GM21447 (cell line): ENCODE data around the gene CNRIP1.
"Not testable (repeated sequence)": the region's sequence is repeated elsewhere in the genome, so short reads cannot be mapped to it uniquely, and the experiment has no call there.

ENCODE experiments used
- ATAC-seq: cut with Tn5 transposase; IDR thresholded peaks from one replicate; pipeline ENCODE4 v1.9.1; 2021; ENCODE audit not compliant: unreplicated experiment

Gene CNRIP1

DNA sequence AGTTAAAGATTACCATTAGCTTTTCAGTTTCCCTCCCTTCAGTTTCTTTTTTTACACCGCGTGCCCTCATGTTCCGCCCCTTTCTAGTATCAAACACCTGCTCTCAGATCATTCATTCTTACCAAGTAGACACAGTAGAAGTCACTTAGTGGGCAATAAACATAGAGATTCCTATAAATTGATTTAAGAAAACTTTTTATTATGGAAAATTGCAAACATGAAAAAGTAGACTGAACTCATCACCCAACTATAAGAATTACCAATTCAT is 21.2 kb upstream of the CNRIP1 start:
- ATAC-seq = no peak

DNA sequence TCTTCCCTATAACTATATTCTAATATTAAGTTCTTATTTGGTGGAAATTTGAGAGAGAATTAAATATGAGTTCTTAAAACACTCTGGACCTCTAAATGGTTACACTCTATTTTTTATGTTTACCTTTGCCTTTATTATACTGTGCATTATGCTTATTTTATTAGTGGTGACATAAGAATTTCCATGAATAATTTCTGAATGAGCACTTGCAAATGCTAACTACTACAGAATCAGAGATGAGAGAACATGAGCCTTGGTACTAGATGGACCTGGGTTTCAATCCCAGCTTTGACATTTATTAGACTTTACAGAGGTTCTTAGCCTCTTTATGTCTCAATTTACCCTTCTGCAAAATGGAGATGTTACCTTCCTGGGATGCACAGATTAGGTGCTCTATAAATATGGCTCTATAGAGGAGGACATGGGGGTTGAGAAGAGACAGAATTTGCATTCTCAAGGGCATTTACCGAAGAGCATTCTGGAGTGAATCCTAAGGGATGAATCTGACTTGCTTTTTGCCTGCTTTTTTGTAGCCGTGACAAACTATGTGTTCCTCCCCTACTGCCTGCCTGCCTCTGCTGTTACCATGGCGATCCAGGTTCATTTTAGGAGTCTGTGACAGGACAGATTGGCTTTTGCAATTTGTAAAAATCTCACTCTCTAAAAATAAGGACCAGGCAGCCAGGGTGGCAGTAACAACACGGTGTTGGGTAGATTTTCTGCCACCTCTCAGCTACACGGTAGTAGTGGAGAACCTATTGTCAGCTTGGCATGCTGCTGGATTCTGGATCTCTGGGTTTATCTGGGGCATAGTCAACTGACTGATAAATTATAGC is 20.7 kb upstream of the CNRIP1 start:
- ATAC-seq = no peak

DNA sequence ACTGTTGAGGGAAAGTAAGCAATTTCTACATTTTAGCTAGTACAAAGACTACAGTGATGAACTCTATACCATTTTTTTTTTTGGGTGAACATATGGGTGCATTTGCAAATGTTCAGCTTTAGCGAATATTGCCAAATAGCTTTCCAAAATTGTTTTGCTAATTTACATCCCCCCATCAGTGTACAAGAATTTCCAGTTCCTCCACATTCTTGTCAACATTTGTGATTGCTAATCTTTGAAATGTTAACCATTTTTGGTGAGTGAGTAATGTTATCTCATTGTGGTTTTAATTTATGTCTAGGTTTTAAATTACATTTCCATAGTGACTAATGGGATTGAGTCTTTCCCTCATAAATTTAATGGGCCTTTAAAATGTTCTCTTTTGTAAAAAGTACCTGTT is 16.4 kb upstream of the CNRIP1 start:
- no peak for ATAC-seq

DNA sequence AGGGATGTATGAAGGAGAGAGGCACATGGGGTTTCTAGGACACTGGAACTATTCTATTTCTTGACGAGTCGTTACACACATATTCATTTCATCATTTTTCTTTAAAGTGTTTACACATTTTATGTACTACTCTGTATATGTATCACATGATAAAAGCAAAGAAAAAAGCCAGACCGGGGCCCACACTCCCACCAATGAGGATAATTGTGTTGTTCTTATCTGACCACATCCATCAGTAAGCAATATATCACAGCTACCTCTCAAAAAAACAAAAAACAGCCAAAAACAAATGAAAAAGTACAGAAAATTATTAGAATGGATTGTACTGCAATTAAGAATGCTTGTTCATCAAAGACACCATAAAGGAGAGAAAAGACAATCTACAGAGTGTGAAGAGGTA is 14.2 kb upstream of the CNRIP1 start:
- no peak for ATAC-seq

DNA sequence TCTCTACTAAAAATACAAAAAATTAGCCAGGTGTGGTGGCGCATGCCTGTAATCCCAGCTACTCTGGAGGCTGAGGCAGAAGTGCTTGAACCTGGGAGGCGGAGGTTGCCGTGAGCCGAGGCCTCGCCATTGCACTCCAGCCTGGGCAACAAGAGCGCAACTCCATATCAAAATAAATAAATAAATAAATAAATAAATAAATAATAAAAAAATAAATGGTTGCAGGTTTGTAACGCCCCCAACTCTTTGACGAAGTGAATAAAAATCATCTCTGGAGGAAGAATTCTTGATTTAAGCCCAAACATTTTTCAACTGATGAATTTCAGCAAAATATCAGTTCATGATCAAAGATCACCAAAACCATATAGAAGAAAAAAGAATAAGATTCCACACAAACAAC is 13.3 kb upstream of the CNRIP1 start:
- no peak for ATAC-seq

DNA sequence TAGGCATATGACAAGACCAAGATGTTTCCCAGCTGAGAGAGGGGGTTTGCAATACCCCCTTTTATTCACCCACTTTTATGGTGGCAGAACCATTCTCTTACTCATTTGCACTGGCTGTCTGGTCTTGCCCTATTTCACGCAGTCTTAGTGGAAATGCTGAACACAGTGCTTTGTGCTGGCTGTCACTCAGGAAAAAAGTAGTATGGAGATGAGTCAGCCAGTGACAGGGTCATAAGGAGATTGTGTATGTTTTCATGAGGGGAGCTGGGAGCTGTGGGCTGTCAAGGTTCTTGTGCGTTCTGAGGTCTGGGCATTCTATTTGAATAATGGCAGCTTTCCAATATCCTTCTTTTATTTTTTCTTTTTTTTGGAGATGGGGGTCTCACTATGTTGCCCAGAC is 10.9 kb upstream of the CNRIP1 start:
- no peak for ATAC-seq

DNA sequence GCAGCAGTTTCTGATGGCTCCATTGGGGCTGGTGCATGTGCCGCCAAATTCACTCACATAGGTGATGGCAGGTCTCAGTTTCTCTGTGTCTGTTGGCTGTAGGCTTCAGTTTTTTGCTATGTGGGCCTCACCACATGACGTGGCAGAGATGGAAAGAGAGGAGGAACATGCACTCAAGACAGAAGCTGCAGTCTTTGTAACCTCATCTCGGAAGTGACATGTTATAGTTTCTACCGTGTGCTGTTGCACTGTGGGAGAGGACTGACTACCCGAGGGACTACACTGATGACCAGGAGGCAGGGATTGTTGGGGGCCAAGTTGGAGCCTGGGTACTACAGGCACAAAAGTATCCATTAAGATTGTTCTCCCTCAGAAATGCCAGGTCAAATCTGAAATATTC is 9.2 kb upstream of the CNRIP1 start:
- ATAC-seq = no peak

DNA sequence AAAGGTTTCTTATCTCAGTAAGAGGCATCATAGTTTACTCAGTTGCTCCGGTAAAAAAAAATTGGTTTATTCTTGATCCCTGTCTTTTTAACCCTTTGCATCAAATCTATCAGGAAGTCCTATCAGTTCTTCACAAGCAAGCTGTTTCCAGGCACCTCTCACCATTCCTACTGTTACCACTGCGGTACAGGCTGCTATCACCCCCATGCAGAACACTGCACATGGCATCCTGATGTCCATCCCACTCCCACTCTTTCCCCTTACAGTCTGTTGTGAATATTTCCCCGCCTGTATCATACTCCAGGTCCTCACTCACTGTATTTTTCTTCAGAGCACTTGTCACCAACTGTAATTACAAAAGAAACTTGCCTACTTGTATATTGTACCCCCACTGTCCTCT is 5.3 kb upstream of the CNRIP1 start:
- ATAC-seq = no peak

DNA sequence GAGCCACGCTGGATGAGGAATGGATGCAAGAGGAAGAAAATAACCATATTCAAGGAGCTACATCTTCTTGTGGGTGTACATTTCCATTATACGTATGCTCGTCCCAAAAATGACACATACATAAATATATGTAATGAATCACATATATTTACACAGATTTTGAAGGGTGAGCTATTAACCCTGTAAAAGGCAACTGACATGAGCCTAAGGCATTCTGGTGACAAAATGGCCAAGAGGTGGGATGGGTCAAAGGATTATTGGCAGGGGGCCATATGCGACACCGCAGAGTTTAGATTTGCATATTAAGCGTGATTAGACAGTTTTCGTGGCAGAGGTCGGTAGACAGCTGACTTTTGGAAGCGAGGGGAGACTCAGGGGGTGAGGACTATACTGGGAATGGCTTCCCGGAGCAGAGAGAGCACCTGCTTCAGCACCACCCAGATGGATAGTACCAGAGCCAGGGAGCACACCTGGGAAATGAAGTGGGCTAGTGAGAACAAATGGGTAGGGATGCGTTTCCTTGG is 431 bp upstream of the CNRIP1 start:
- ATAC-seq = no peak

DNA sequence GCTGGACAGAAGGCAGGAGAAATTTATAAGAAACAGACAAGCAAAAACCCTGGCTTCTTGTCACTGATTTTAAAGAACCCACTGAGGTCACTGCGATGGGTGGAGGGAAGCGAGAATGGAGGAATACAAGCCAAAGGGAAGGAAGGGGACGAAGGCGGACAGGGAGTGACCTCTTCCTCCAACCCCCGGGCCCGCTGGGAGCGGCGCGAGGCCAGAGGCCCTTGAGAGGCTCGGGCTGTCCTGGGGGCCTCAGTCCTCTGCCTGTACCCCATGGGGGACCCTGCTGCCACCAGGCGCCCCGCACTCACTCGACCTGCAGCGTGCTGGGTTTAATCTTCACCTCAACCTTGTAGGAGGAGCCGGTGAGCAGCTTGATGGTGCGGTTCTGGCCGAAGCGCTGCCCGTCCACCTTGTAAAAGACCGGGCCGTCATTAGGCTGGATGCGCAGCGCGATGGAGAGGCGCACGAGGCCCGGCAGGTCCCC is 793 bp downstream of the CNRIP1 start:
- no peak for ATAC-seq

DNA sequence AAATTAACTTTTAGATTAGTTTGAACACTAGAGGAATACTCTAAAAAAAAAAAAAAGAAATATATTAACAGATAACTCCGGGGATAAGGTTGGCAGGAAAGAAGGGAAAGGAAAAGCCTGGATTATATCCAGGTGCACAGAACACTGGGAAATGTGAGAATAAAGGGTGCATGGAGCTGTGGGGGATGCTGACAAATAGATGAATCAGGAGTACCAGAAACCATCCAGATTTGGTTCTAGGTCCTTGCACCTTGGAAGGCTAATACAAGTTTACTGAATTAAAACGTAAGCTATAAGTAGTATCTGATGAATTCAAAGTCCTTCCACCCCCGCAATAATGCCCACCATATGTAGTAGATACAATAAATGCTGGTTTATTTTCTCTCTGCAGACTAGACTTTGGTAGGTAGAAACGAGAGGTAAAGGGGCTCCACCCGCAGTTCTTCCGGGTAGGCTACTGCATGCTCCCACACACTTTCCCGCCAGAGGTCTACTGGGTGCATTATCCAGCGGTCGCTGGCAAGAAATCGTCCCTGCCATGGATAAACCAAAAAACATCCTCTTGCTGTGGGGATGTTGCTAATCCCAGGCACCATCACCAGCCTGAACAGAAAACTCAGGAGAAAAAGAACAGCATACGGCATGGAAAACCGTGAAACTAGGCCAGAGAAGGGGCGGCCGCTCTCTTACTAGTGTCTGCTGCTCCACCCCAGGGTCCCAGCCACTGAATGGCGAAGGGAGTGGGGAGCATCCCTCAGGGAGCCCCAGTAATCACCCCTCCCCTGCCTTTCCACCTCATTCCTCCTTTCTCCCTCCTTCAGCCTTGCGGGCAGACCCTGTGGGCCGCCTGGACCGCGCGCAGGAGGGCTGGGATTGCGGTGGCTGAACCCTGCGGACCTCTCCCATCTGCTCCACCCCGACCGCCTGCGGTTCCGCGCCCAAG is 1.5 kb downstream of the CNRIP1 start:
- no peak for ATAC-seq

DNA sequence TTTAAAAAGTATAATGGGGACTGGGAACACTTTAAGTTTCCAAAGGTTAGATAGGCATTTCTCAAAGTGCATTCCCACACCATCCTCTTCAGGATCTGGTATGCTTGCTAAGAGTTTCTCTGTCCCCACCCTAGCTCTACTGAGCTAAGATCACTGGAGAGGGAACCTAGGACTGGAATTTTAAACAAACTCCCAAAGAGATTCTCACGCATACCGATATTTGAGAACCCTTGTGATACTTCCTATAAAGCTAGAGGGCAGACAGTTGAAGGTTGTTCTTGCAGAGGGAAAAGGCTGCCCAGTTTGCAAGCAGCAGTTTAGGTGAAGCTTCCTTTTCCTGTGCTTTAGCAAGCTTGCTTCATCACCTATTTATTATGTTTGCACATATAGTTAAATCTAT is 3.6 kb downstream of the CNRIP1 start:
- ATAC-seq = no peak

DNA sequence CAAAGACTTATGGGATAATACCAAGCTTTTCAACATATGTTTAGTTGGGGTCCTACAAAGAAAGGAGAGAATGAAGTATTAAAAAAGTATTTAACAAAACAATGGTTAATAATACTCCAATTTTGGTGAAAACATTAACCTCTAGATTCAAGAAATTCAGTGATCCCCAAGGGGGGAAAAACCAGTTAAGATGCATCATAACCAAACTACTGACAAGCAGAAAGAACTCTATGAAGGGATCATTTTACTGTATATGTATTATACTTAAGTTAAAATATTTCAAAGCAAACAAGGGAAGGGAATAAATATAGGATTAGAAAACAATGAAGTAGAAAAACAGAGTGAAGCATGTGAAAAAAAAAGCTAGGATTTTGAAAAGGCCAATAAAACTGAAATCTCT is 8.7 kb downstream of the CNRIP1 start:
- no peak for ATAC-seq

DNA sequence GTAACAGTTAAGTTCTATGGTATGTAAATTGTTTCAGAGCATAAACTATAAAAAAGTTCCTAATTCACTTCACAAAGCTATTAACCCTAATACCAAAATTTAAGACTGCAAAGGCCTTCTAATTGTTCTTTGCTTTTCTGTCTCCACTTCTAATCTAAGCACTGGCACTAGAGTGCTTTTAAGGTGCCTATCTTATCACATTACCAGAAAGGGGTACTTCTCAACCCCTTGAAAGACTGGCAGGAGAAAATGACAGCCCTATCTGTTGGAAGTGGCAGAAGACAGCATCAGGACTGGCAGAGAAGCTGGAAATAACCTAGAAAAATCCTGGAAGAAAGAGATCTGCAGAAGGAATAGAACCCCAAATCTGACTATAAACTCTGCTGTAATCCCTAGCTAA is 10.3 kb downstream of the CNRIP1 start:
- ATAC-seq = no peak

DNA sequence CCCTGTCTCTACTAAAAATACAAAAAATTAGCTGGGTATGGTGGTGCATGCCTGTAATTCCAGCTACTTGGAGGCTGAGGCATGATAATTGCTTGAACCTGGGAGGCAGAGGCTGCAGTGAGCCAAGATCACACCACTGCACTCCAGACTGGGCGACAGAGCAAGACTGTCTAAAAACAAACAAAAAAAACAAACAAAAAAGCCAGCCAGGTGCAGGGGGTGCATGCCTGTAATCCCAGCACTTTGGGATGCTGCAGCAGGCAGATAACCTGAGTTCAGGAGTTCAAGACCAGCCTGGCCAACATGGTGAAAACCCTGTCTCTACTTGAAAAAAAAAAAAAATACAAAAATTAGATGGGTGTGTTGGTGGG is 15.9 kb downstream of the CNRIP1 start:
- ATAC-seq = not testable (repeated sequence)

DNA sequence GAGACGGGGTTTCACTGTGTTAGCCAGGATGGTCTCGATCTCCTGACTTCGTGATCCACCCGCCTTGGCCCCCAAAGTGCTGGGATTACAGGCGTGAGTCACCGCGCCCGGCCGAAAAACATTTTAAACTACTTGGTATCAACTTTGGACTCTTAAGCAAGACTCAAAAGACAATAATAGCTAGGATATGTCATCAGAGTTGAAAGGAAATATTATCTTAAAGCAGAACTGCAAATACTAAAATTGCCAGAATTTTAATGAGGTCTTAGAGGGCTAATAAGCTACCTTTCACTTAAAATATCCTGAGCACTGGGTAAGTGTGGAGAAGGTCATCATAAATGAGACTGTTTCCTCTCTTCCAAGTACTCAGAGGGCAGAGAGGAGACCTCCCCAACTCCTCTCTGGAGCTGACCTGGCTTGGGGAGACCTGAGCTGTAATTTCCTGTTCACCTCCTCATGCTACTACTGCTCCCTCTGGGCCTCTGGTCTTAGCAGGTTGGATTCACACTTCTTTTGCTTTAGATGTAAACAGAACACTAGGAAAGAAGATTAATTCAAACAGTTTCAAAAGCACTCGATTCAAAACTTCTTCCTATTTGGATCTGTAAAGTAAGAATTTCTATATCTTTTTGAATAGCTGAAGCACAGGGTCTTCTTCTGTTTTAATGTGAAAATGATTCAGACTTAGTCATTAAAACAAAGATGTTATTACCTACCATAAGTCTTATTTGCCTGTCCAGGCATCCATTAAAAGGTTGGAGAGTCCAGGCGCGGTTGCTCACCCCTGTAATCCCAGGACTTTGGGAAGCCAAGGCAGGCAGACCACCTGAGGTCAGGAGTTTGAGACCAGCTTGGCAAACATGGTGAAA is 16.5 kb downstream of the CNRIP1 start:
- ATAC-seq = no peak

DNA sequence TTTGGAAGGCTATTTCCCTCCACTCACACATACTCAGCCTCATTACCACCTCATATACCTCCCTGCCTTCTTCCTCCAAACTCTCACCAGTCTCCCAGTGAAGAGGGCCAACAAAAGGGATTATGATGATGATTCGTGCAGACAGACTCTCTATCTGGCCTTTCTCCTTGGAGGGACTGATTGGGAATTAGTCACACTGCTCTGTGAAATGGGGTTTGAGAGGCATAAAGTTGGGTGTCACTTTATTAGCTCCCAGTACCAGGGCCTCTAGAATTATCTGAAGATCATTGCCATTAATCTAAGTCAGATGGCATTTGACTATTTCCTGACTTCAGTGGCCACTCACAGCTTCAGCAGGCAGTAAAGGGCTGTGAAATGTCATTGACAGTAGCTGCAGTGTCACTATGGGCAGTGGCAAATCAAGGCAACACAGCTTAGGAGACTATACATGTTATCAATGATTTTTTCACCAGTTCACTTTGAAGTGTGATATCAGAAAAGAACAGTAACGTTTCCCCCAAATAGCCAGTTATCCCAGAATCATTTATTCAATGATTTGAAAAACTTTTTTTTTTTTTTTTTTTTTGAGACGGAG is 17.4 kb downstream of the CNRIP1 start:
- no peak for ATAC-seq

DNA sequence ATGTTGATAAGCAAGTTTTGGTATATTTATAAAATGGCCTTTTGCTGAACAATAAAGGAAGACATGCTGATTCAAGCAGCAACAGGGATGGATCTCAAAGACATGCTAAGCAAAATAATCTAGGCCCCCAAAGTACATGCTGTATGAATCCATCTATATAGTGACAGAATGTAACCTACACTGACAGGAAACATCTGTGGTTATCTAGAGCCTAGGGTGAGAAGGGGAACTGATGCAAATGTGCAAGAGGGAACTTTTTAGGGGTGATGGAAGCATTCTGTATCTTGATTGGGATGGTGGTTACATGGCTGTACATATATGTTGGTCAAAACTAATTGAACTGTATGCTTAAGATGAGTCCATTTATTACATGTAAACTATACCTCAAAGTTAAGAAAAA is 24.2 kb downstream of the CNRIP1 start:
- ATAC-seq = peak; percentile 74

DNA sequence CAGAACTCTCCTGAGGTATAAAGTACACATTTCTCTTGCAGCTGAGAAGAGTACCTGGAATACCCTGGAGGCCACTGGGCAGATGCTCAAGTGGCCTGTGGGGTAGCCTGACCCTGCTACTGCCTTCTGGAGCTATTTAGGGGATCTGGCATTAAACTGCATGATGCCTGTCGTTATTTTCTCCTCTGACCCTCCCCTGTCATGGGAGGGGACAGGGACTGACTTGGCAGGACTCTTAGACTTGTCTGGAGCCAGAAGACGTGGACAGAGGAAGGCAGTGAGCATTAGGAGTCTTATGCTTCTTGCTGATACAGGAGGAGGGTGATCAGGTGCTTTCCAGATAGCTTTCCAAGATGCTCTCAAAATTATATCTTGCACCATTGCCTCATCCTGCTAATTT is 24.8 kb downstream of the CNRIP1 start:
- no peak for ATAC-seq

DNA sequence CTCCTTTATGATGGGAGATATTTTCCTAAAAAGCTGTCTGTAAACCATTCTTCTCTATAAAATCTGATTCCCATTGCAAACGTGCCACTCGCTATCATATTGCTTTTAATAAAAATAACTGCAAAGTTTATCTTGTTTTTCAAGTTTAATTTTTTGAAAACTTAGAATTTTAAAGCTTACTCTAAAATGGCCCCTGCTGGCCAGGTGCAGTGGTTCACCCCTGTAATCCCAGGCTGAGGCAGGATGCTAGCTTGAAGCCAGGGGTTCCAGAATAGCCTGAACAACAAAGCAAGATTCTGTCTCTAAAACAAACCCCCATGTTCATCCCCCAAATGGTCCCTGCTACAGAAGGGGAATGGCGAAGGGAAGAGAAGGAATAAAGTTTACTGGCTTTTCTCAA is 25.6 kb downstream of the CNRIP1 start:
- no peak for ATAC-seq

DNA sequence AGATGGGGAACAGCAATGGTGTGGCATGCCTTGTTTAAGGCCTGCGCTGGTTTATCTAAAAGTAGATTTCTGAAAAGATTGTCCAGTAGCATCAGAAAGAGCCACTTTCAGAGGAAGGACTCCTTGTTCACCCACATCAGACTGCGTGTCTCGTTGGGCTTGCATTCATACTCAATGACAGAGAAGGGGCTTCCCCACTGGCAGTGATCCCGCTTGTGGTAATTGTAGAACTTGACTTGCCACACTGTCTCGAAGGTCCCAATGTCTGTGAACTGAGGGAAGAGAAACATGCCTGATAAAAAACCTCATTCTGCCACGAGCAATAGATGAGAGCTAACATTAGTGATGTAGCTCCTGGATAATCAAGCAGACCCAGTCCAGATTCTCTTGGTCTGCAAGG is 26.0 kb downstream of the CNRIP1 start:
- ATAC-seq = no peak
